HG03575 (cell line): ENCODE data around the gene GYG1.

ENCODE experiments used
- ATAC-seq: cut with Tn5 transposase; IDR thresholded peaks from one replicate; pipeline ENCODE4 v1.9.1; 2021; ENCODE audit not compliant: unreplicated experiment, insufficient number of reproducible peaks, low FRiP score; ENCODE audit errors: extremely low read depth

GYG1 gene

GRCh38 chr3:148991219-148992026 is at the start of gene GYG1:
TSS of gene GYG1 (plus strand) at chr3:148991540. CDS start at chr3:148991641, 101 bp downstream.
- ATAC-seq = peak; percentile 64

DNA sequence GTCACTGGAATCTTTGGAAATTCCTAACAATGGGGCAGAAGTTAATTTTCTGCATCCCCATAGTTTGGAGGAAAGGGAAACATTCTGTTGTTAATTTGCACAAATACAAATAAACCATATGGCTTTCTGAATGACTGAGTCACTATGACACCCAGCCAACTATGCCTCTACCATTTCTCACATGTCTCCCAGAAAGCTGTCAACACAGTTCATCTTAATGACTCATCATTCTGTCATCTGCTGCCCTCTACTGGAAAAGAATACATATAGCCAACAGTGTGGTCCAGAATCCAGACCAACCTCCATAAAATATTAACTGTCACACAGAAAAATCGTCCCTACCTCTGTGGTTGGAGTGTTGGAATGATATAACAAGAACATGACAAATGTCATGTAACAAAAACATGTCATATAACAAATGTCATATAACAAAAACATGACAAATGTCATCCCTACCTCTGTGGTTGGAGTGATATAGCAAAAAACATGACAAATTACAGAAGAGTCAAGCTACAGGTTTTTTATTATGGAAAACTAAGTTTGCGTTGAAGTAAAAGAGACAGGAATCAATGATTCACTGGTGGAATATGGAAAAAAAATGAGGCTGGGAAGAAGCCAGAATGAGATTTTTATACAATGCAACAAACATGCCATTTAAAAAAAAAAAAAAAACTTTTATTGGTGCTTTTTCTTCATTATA is 47.7 kb upstream of the GYG1 start:
- peak; percentile 93 for ATAC-seq

DNA sequence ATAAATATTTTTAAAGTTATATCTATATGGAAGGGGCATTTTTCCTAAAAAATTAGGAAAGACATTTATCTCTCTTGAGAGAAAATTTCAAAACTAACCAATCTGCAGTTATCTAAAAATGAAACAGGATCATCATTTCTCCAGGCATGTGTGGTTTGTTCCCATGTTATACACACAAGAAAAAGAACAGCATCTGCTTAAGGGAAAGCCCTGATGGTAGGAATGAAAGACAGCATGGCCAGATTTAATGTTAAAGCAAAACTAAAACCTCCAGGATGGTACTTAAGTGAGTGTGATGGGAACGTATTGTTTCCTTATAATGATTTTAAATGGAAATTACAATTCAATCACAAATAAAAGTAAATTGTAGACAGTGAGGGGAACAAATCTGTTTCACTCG is 46.2 kb upstream of the GYG1 start:
- ATAC-seq = no peak

DNA sequence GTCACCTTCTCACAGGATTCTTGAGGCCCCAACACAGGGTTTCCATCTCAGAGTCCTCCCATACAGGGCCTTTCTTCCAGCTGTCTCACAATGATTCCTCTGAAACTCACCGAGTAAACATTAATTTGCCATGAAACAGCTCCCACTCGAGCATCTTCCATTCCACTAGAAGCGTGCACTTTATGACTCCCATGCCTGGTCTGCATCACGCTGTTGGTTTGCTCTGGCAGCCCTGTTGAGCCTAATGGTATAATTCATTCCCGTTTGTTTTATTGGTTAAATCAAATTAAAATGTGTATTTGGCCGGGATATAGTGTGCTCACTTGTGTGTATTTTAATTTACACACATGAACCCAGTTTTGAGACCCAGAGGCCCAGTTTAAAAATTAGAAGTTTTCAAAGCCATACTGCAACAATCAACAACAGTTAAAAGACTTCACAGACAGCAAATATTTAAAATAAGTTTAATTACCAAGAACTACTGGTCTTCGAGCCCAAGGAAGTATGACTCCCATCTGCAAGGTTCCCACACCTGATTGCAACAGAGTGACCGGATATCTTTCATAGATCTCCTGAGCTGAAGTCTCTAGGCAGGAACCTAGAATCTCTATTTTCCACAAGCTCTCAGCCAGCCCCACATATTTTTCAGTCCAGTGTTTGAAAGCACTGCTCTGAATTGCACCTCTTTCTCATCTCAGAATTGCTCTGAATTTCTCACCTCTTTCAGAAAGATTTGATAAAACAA is 42.3 kb upstream of the GYG1 start:
- no peak for ATAC-seq

DNA sequence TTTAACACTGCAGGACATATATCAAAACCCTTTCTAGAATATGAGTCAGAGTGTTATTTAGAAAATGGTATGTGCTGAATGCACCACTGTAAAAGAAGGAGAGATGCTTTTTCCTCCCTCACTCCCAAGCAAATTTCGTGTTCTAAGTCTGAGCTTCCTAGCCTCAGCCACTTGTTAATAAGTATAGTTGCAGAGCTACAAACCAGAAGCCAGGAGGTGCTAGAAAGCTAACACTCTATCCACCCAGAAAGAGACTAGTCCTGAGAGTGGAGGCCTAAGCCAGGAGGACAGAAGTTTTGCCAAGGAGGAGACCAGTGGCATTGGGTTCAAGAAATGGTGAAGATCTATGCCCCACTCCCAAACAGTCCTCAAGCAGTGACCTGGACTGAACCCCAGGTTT is 40.5 kb upstream of the GYG1 start:
- no peak for ATAC-seq

DNA sequence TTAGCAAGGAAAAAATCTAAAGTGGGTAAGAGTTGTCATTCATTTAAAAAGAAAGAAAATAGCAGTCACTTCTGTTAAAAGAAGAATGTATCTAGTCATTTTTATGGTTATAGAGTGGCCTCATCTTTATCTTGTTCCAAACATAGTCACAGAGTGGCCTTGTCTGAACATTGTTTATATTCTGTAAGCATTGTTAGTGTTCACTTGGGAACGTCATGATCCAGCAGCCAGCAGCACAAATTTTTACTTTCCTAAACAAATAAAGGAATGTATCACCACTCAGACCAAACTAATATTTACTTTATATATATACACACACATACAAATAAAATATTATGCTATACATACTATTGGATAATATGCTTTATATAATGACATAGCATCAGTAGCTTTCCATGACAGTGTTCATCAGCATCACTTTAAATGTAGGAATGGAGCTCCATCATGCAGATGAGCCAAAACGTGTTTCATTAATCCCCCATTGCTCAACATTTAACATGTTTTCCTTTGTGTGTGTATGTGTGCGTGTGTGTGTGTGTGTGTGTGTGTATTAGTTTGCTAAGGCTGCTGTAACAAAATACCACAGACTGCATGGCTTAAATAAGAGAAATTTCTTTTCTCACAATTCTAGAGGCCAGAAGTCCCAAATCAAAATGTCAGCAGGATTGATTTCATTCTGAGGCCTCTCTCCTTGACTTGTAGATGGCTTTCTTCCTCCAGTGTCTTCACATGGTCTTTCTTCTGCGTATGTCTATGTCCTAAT is 39.6 kb upstream of the GYG1 start:
- ATAC-seq = no peak

DNA sequence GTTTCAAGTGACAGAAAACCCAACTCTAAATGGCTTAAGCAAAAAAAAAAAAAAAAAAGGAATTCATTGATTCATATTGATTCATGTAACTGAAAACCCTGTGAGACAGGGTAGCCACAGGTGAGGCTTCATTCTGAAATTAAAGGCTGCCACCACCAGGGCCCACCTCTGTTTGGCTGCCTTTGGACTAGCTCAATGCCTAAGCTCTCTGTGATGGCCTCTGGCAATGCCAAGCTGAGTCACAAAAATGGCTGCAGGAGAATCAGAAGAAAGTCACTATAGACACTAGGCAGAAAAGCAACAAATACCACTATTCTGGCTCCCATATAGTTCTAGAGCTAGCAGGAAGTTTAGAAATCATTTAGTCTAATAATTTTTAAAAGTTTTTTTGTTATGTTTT is 38.2 kb upstream of the GYG1 start:
- ATAC-seq = no peak

GRCh38 chr3:148954981-148955380 is 36.4 kb upstream of the GYG1 start:
- no peak for ATAC-seq

- ATAC-seq = no peak
Measured at GRCh38 chr3:148955544-148956346, 35.6 kb upstream of the GYG1 start.

DNA sequence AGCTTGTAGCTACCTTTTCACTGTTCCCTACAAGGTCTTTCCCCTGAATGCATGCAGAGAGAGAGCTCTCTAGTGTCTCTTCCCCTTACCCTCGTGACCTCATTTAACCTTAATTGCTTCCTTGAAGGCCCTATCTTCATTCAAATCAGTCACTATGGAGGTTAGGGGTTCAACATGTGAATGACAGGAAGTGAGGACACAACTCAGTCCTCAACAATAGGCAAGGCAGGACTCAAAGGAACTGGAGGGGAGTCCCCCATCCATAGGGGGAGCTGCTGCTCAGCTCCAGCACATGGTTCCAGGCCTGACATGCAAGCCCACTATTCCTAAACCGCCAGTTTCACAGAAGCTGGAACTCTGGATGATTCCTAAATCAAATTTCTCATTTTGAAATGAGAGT is 33.8 kb upstream of the GYG1 start:
- no peak for ATAC-seq

DNA sequence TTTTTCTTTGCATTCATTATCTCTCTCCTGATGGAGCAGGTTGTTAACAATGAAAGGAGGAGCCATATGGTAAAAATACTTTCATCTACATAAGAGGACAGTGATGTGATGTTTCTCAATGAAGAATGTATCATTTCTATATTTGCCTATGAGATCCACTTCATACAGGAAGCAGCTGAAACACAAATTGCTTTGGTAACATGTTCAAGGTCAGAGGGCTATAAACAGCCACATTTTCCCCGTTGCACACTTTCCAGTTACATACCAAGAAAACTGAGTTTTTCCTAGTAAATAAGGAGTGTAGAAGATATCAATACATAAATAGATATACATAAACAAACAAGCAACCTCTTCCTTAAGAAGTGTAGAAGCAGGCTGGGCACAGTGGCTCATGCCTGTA is 32.6 kb upstream of the GYG1 start:
- no peak for ATAC-seq

DNA sequence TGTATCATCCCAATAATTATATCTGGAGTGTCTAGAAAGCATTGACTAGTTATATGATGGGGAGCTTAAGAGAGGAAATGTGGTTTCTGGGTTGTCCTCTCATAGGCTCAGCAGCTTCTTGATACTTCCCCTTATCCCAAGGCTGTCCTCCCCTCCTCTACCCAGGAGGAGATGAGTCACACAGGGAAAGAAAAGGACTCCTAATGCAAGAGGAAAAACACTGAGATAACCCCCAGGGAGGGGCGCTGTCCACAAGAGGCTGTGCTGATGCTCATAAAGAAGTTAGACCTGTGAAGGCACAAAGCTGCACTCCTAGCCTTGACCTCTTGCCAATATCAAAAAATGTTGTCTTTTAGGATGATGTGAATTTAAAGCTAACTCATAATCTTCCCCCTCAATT is 28.8 kb upstream of the GYG1 start:
- no peak for ATAC-seq

GRCh38 chr3:148964809-148965208 is 26.5 kb upstream of the GYG1 start:
- ATAC-seq = no peak

- ATAC-seq = no peak
Measured at GRCh38 chr3:148968321-148968720, 23.0 kb upstream of the GYG1 start.

DNA sequence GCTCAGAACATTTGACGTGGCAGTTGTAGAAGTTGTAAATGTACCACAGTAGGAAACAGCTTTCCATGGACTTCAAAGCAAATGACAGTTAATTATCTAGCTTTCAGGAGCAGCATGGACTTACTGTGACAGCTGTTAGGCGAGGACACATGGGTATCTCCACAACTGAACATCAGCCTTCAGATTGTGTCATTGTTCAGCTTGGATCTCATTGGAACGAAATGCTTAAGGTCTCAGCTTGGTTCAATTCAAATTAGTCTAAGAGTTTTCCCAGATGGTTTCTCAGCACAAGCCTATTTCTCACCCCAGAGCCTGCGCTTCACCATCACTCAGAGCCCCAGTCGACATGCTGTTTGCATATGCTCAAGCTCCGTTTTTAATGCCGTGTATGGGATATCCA is 21.1 kb upstream of the GYG1 start:
- no peak for ATAC-seq

DNA sequence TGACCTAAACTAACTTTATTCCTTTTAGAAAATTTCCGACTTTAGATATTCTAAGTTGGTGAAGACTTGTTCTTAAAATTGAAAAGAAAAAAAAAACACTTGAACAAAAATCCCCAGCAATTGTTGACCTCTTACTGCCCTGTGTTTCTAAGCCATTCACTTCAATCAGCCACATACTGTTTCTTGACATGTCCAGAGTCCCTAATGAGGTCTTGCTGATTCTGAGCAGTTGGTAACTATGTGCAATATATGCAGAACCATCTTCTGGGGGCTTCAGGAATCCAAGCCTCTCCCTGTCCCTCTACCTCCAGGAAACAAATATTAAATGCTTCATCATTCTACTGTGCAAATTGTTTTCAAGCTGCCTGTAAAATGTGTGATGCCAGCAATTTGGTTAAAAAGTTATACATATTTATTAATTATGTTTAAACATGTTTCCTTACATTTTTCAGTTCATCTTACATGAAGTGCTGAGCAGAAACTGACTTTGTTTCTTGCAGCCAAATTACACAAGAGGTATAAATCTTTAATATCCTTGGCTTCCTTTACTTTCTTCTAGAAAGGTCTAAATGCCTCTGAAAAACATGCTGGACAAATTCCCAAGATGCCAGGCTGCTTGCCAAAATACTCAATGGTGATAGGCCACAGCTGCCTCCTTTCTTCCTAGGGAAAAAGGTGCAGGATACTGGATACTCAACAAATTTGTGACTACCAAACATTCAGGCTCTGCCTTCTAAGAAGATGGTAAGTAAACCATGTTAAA is 19.8 kb upstream of the GYG1 start:
- ATAC-seq = no peak

GRCh38 chr3:148974726-148975125 is 16.6 kb upstream of the GYG1 start:
- ATAC-seq = no peak

GRCh38 chr3:148975248-148975647 is 16.1 kb upstream of the GYG1 start:
- no peak for ATAC-seq
